Testis (tissue), 3 donors: ENCODE data around the gene TGIF2. TPM values are rescaled to one million over a fixed set of nuclear protein-coding genes. Genes with fewer than 3 reads are reported as not detected.

ENCODE experiments used
- DNase-seq: peaks from one replicate; pipeline ENCODE4 v3.0.0-alpha.2; 2019
- H3K27ac ChIP-seq, 2 donors: fragments of 200-600 bp; sonication (generic); one replicate each; pipeline ENCODE4 v1.5.1; 2019
- H3K27me3 ChIP-seq: fragments of 200-600 bp; sonication (generic); one replicate; pipeline ENCODE4 v1.5.1; 2019
- H3K36me3 ChIP-seq: fragments of 200-600 bp; sonication (generic); one replicate; pipeline ENCODE4 v1.5.1; 2017; ENCODE audit warnings: low read depth; ENCODE audit errors: missing control alignments
- H3K4me1 ChIP-seq: fragments of 200-600 bp; sonication (generic); one replicate; pipeline ENCODE4 v1.5.1; 2019
- H3K4me3 ChIP-seq, 2 donors: fragments of 200-600 bp; sonication (generic); one replicate each; pipeline ENCODE4 v1.5.1; 2017 to 2019
- H3K9me3 ChIP-seq: fragments of 200-600 bp; sonication (generic); one replicate; pipeline ENCODE4 v1.5.1; 2017
- POLR2A ChIP-seq: fragments of 450-650 bp; IDR thresholded peaks from one replicate; pipeline ENCODE4 v1.6.1; 2017; ENCODE audit warnings: antibody characterized with exemption, mild to moderate bottlenecking, moderate library complexity
- WGBS, 2 donors: methylation state at CpG; one replicate each; pipeline ENCODE4 v1.1.5; 2018; 5-methylcytosine and 5-hydroxymethylcytosine counted together
- intact Hi-C: fragments of 100-400 bp; cut with DNase I; formaldehyde crosslinking; loops from one replicate; pipeline ENCODE4 v1.15.1; 2023; ENCODE audit warnings: low total_unique reads
- polyA plus RNA-seq: library from polyadenylated mRNA; stranded (reverse); fragments of 350-450 nt; fragmentation: Illumina TruSeq; extraction: RNeasy Lipid Tissue Mini Kit (QIAGEN cat#74804); gene quantifications from one replicate; pipeline ENCODE4 v1.2.3, GENCODE V29; 2014; ENCODE audit warnings: low read depth, low replicate concordance; ENCODE audit not compliant: insufficient read depth
- total RNA-seq, 2 donors: library from RNA; depleted of rRNA; stranded (reverse); fragments of >200 nt; gene quantifications; one replicate each; pipeline ENCODE4 v1.2.3, GENCODE V29; 2016
- TF ChIP-seq, protein P1 (sequence below), 3 experiments: fragments of 450-650 bp in 2 of 3; fragments of 200-600 bp in 1 of 3; sonication (generic) in 1 of 3; IDR thresholded peaks; one replicate each; pipeline ENCODE4 v1.5.1; 2016 to 2019; ENCODE audit warnings: antibody characterized with exemption in 3 of 3, mild to moderate bottlenecking in 2 of 3, moderate library complexity in 1 of 3

Gene TGIF2
- total and polyA plus RNA-seq, 3 donors from 2014 or later: 24.0 to 37.2 (median 34.3) TPM

GRCh38 chr20:36611625-36612024 is 38.2 kb downstream of the TGIF2 start:
- Histone ChIP-seq H3K27ac (no peak overlapping the region), H3K4me1 (peaks cover 3% of the 10 kb centered on the region), H3K36me3 (no peaks in the 10 kb centered on the region), H3K27me3 (no peaks in the 10 kb centered on the region), H3K9me3 (no peaks in the 10 kb centered on the region), H3K4me3 (no peak overlapping the region)
- no peak for DNase-seq
- intact Hi-C loops: no loop called here
- TF ChIP-seq, protein P1, sequence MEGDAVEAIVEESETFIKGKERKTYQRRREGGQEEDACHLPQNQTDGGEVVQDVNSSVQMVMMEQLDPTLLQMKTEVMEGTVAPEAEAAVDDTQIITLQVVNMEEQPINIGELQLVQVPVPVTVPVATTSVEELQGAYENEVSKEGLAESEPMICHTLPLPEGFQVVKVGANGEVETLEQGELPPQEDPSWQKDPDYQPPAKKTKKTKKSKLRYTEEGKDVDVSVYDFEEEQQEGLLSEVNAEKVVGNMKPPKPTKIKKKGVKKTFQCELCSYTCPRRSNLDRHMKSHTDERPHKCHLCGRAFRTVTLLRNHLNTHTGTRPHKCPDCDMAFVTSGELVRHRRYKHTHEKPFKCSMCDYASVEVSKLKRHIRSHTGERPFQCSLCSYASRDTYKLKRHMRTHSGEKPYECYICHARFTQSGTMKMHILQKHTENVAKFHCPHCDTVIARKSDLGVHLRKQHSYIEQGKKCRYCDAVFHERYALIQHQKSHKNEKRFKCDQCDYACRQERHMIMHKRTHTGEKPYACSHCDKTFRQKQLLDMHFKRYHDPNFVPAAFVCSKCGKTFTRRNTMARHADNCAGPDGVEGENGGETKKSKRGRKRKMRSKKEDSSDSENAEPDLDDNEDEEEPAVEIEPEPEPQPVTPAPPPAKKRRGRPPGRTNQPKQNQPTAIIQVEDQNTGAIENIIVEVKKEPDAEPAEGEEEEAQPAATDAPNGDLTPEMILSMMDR (IDR thresholded peaks at IDR 0.05): no peak
- TF ChIP-seq POLR2A: no peak
- 90 to 93% methylated on average over 5 of the region's 5 CpGs for WGBS, 2 donors

GRCh38 chr20:36613974-36614373 is 40.6 kb downstream of the TGIF2 start:
- 78 to 100% methylated on average over 3 of the region's 3 CpGs for WGBS, 2 donors

GRCh38 chr20:36614781-36615557 is 41.6 kb downstream of the TGIF2 start:
- TF ChIP-seq, protein P1 (IDR thresholded peaks at IDR 0.05): no peak
- TF ChIP-seq POLR2A: no peak
- intact Hi-C loops: no loop called here
- DNase-seq: no peak
- no peak overlapping the region for H3K27ac ChIP-seq
- H3K27me3 ChIP-seq: no peaks in the 10 kb centered on the region
- no peaks in the 10 kb centered on the region for H3K36me3 ChIP-seq
- H3K4me1 ChIP-seq: no peaks in the 10 kb centered on the region
- H3K9me3 ChIP-seq: no peaks in the 10 kb centered on the region
- no peak overlapping the region for H3K4me3 ChIP-seq
- WGBS, 2 donors: 83 to 91% methylated on average over 14 of the region's 14 CpGs

More at GRCh38 chr20:36613974-36614373, 40.6 kb downstream of the TGIF2 start:
- intact Hi-C loops: no loop called here
- Histone ChIP-seq H3K27me3 (no peaks in the 10 kb centered on the region), H3K4me3 (no peak overlapping the region), H3K4me1 (no peaks in the 10 kb centered on the region), H3K36me3 (no peaks in the 10 kb centered on the region), H3K9me3 (no peaks in the 10 kb centered on the region), H3K27ac (no peak overlapping the region)
- TF ChIP-seq, protein P1 (IDR thresholded peaks at IDR 0.05): no peak
- no peak for TF ChIP-seq POLR2A
- no peak for DNase-seq

DNA sequence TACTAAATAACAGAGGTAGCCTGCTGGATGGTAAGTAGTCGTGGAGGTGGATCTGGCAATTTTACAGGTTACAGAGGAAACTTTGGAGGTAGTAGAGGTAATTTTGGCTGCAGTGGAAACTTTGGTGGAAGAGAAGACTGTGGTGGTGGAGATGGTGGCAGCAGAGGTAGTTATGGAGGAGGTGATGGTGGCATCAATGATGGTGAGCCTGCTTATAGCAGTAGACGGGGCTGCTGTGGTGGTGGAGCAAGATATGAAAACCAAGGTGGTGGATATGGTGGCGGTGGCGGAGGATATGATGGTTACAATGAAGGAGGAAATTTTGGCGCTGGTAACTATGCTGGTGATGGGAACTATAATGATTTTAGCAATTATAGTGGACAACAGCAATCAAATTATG is 47.5 kb downstream of the TGIF2 start:
- Histone ChIP-seq H3K27ac (no peak overlapping the region), H3K9me3 (no peaks in the 10 kb centered on the region), H3K36me3 (no peaks in the 10 kb centered on the region), H3K4me3 (no peak overlapping the region), H3K4me1 (no peaks in the 10 kb centered on the region), H3K27me3 (no peaks in the 10 kb centered on the region)
- 95% methylated on average over 5 of the region's 5 CpGs for WGBS, 2 donors
- TF ChIP-seq, protein P1 (IDR thresholded peaks at IDR 0.05): no peak
- TF ChIP-seq POLR2A: no peak
- DNase-seq: no peak
- intact Hi-C loops: no loop called here

DNA sequence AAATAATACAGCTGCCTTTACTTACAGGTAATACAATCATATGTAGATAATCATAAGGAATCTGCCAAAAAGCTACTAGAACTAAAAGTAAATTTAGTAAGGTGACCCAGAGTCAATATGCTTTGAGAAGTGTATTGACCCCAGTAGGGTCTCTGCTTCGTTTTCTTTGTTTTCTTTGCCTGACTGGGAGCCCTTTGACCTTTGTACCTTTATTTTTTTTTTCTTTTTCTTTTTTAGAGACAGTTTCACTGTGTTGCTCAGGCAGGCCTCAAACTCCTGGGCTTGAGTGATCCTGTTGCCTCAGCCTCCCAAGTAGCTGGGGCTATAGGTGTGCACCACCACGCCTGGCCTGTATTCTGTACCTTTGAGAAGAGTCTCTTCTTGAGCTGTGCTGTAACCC is 50.0 kb downstream of the TGIF2 start:
- Histone ChIP-seq H3K4me1 (no peaks in the 10 kb centered on the region), H3K27ac (no peak overlapping the region), H3K27me3 (no peaks in the 10 kb centered on the region), H3K9me3 (no peaks in the 10 kb centered on the region), H3K36me3 (no peaks in the 10 kb centered on the region), H3K4me3 (no peak overlapping the region)
- TF ChIP-seq, protein P1 (IDR thresholded peaks at IDR 0.05): no peak
- TF ChIP-seq POLR2A: no peak
- DNase-seq: no peak
- intact Hi-C loops: no loop called here
- 82 to 85% methylated on average over 2 of the region's 2 CpGs for WGBS, 2 donors
